ENCODE measurements around the gene KIF13A. TPM values are rescaled to one million over a fixed set of nuclear protein-coding genes. Genes with fewer than 3 reads are reported as not detected.

Gene KIF13A
- total and polyA plus RNA-seq, 9 of the 15 experiments (the other 6 are each of a cell fraction or from before 2014, with no cell fraction given) = 3.6 to 44.3 (median 29.7) TPM

- Histone ChIP-seq H3K4me2 (ENCODE audit: insufficient read depth, low read length) (no peak overlapping the region), H3K79me2 (ENCODE audit: control insufficient read depth, insufficient read depth, low read length) (peaks cover 55% of the 10 kb centered on the region), H3K9me3 (replicated peaks; ENCODE audit: control insufficient read depth, insufficient read depth, low read depth, low read length) (no peaks in the 10 kb centered on the region), H3K27me3 (ENCODE audit: control insufficient read depth in 2 of 2, insufficient read depth in 2 of 2, low read length in 2 of 2) (no peaks in the 10 kb centered on the region), H3K9ac (ENCODE audit: insufficient read depth in 1 of 2, low read depth in 2 of 2, low read length in 2 of 2) (no peak overlapping the region), H4K20me1 (replicated peaks; ENCODE audit: control insufficient read depth, insufficient read depth, low read length) (no peaks in the 10 kb centered on the region), H3K4me1 (replicated peaks in 1 of 2; ENCODE audit: control insufficient read depth in 2 of 2, insufficient read depth in 2 of 2, low read length in 2 of 2) (no peaks in the 10 kb centered on the region; a peak in 1 of 5 replicates), H3K27ac (ENCODE audit: extremely low read depth, low read depth, low read length) (no peak overlapping the region), H3K9me1 (ENCODE audit: control insufficient read depth, insufficient read depth, low read length) (no peaks in the 10 kb centered on the region), H2AFZ (ENCODE audit: low read depth, low read length) (no peak overlapping the region), H3K4me3 (no peak overlapping the region), H3K36me3 (ENCODE audit: control insufficient read depth, insufficient read depth, low read length) (no peaks in the 10 kb centered on the region)
- POLR2A ChIA-PET = interaction anchor here (0.9 to 2.1 kb wide), 4 partner anchors 10 to 27 kb away, joined by 3 to 10 read pairs (median 4); no protein-coding TSS in a partner anchor
- FAIRE-seq (no peak), DNase-seq (ENCODE audit: extremely low read depth in 1 of 4, low spot score in 3 of 4) (no peak), ATAC-seq (no peak)
- in situ Hi-C loops (cut with MboI) = no loop called here
- 58% methylated on average over 2 of the region's 2 CpGs for WGBS (ENCODE audit: insufficient coverage, low coverage, missing lambda C conversion rate)
- CTCF ChIA-PET (ENCODE audit: low intra/inter-chr PET ratio) = no interaction called here
- intact Hi-C loops (cut with micrococcal nuclease) = no loop called here
- BruUV-seq (replicated peaks) = no TSS peak
- TF ChIP-seq BRD4 (IDR thresholded peaks at IDR 0.05) (no peak), SAP30 (IDR thresholded peaks at IDR 0.05; ENCODE audit: borderline replicate concordance, insufficient read depth, low read depth, low read length, poor library complexity, severe bottlenecking) (no peak), XRCC3 (IDR thresholded peaks at IDR 0.05) (no peak), ZNF57 (CRISPR knock-in tag; IDR thresholded peaks at IDR 0.05) (no peak), ZBTB40 (IDR thresholded peaks at IDR 0.05) (no peak), ZBTB40 (CRISPR knock-in tag; IDR thresholded peaks at IDR 0.05) (no peak), FOXP4 (CRISPR knock-in tag; IDR thresholded peaks at IDR 0.05; ENCODE audit: borderline replicate concordance) (no peak), ZNF384 (IDR thresholded peaks at IDR 0.05; ENCODE audit: low read depth, low read length) (no peak)
Measured at GRCh38 chr6:17945575-17945974, 41.9 kb downstream of the KIF13A start.
